BJ (cell line): ENCODE results near the gene ADD2. TPM values are rescaled to one million over a fixed set of nuclear protein-coding genes. Genes with fewer than 3 reads are reported as not detected.

Experiments used
- CTCF ChIA-PET: fragments of 350-600 bp; formaldehyde crosslinking; extraction: SDS; loops from one replicate; lab custom pipeline; 2021; ENCODE audit warnings: antibody characterized with exemption, inconsistent platforms; lab: Yijun Ruan, JAX
- POLR2A ChIA-PET: fragments of 300-600 bp; sonication (Branson Sonifier 250); formaldehyde crosslinking; extraction: SDS; loops from one replicate; lab custom pipeline; 2021; ENCODE audit warnings: antibody characterized with exemption; lab: Charles Lee
- DNase-seq: peaks from one replicate; pipeline ENCODE4 v3.0.0-alpha.2; 2011; ENCODE audit warnings: low read depth
- H3K27me3 ChIP-seq: 2 replicates; pipeline ENCODE4 v1.6.0; 2011; ENCODE audit warnings: low read length; ENCODE audit not compliant: control insufficient read depth, insufficient read depth
- H3K36me3 ChIP-seq: 2 replicates; pipeline ENCODE4 v1.5.1; 2011; ENCODE audit warnings: low read length; ENCODE audit not compliant: control insufficient read depth, insufficient read depth
- H3K4me3 ChIP-seq: 2 replicates; pipeline ENCODE4 v1.5.1; 2011; ENCODE audit warnings: low read depth, mild to moderate bottlenecking, control low read depth, low read length
- CTCF ChIP-seq: IDR thresholded peaks from 2 replicates; pipeline ENCODE4 v1.5.1; 2011; ENCODE audit warnings: low read depth, mild to moderate bottlenecking, control low read depth, inconsistent platforms, low read length, moderate library complexity; ENCODE audit not compliant: insufficient read depth
- polyA plus RNA-seq: library from polyadenylated mRNA; depleted of rRNA; stranded (reverse); fragments of >200 nt; gene quantifications from 2 replicates; pipeline ENCODE4 v1.2.3, GENCODE V29; 2011

Gene ADD2
- polyA plus RNA-seq, 1 experiment: not detected

- CTCF ChIA-PET: no interaction called here
- no peak for DNase-seq
- Histone ChIP-seq H3K36me3 (no peaks in the 10 kb centered on the region), H3K4me3 (no peak overlapping the region), H3K27me3 (no peaks in the 10 kb centered on the region)
- TF ChIP-seq CTCF: no peak
- POLR2A ChIA-PET: no interaction called here
Measured at GRCh38 chr2:70807828-70808118, 39.8 kb upstream of the ADD2 start.

- TF ChIP-seq CTCF: no peak
- POLR2A ChIA-PET: no interaction called here
- H3K27me3 ChIP-seq: no peaks in the 10 kb centered on the region
- CTCF ChIA-PET: no interaction called here
- no peak overlapping the region for H3K4me3 ChIP-seq
- H3K36me3 ChIP-seq: no peaks in the 10 kb centered on the region
- no peak for DNase-seq
Measured at GRCh38 chr2:70807102-70807827, 39.3 kb upstream of the ADD2 start.

GRCh38 chr2:70806620-70807019 lies 38.6 kb upstream of the ADD2 start:
- no peaks in the 10 kb centered on the region for H3K36me3 ChIP-seq
- no peaks in the 10 kb centered on the region for H3K27me3 ChIP-seq
- POLR2A ChIA-PET: no interaction called here
- no peak overlapping the region for H3K4me3 ChIP-seq
- no peak for DNase-seq
- CTCF ChIA-PET: no interaction called here
- no peak for TF ChIP-seq CTCF

GRCh38 chr2:70806013-70806412 lies 38.0 kb upstream of the ADD2 start:
- CTCF ChIA-PET: no interaction called here
- no peak for DNase-seq
- POLR2A ChIA-PET: no interaction called here
- no peaks in the 10 kb centered on the region for H3K27me3 ChIP-seq
- TF ChIP-seq CTCF: no peak
- H3K4me3 ChIP-seq: no peak overlapping the region
- no peaks in the 10 kb centered on the region for H3K36me3 ChIP-seq

- Histone ChIP-seq H3K27me3 (no peaks in the 10 kb centered on the region; the same call in 1 of the 2 replicates), H3K36me3 (no peaks in the 10 kb centered on the region), H3K4me3 (no peak overlapping the region)
- CTCF ChIA-PET: interaction anchor here (1.3 kb wide), 1 partner anchor 146 kb away, joined by 3 read pairs; no protein-coding TSS in a partner anchor
- POLR2A ChIA-PET: no interaction called here
- TF ChIP-seq CTCF: no peak
- no peak for DNase-seq
Measured at GRCh38 chr2:70801607-70802263, 33.7 kb upstream of the ADD2 start.
